ENCODE data around the gene CALY.

The CALY gene

DNA sequence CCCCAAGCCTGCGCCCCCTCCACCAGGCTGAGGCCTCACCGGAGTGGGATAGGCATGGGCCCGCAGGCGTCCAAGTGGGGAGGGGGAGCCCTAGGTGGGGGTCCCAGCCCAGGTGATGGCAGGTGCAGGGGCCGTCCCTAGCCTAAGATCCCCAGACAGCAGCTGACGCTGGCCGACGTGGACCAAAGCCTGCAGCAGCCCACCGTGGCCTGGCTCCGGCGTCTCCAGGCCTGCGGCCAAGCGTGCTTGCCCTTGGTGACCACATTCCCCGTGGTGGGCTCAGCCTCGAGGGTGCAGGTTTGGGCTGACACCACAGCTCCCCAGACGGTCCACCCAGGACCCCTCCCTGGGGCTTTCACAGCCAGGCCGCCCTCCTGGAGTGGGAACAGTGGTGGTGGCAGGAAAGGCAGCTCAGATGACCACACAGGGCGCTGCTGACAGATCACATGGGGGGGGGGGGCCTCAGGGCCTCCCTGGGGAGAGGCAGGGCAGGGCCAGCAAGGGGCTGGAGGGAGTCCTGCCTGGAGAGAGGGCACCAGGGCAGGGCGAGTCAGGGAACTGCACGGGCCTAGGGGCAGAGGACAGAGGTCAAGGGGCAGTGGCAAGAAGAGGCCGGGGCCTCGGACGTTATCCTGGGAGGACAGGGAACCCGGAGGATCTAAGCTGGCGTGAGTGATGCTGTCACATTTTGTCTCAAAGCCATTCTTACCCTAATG, 59.3 kb downstream of the CALY start:
- TF ChIP-seq, protein P1, sequence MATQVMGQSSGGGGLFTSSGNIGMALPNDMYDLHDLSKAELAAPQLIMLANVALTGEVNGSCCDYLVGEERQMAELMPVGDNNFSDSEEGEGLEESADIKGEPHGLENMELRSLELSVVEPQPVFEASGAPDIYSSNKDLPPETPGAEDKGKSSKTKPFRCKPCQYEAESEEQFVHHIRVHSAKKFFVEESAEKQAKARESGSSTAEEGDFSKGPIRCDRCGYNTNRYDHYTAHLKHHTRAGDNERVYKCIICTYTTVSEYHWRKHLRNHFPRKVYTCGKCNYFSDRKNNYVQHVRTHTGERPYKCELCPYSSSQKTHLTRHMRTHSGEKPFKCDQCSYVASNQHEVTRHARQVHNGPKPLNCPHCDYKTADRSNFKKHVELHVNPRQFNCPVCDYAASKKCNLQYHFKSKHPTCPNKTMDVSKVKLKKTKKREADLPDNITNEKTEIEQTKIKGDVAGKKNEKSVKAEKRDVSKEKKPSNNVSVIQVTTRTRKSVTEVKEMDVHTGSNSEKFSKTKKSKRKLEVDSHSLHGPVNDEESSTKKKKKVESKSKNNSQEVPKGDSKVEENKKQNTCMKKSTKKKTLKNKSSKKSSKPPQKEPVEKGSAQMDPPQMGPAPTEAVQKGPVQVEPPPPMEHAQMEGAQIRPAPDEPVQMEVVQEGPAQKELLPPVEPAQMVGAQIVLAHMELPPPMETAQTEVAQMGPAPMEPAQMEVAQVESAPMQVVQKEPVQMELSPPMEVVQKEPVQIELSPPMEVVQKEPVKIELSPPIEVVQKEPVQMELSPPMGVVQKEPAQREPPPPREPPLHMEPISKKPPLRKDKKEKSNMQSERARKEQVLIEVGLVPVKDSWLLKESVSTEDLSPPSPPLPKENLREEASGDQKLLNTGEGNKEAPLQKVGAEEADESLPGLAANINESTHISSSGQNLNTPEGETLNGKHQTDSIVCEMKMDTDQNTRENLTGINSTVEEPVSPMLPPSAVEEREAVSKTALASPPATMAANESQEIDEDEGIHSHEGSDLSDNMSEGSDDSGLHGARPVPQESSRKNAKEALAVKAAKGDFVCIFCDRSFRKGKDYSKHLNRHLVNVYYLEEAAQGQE (IDR thresholded peaks at IDR 0.05; ENCODE audit: low read depth) = no peak
- no peak for TF ChIP-seq CREB1 (IDR thresholded peaks at IDR 0.05; ENCODE audit: low read depth)

DNA sequence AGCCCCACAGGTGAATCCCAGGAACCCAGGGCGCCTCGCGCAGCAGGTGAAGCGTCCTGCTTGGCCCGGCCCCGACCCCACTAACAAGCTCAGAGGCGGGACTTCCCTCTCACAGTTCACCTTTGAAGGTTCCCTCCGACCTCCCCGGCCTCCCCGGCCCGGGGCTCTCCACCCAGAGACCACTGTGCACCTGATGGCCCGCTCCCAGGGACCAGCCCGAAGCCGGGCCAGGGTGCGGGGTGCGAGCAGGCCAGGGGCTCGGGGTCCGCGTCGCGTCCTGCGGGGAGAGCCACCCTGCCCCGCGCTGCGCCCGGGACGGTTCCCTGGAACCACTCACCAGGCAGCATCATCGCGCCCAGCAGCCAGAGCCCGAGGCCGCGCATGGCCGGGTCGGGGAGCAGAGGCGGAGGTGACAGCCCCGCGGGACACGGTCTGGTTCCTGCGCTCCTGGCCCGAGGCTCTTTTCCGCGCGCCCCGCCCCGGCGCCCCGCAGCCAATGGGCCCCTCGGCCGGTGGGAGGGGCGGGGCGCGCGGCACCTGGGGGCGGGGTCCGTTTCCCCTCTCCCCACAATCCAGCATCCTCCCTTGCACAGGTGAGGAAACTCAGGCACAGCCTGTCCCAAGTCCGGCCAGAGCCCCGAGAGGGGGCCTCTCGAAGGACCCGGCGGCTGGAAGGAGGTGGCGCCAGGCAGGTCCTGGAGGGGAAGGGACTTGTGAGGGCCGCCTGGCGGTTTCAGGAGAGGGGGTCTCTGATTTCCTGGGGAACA, 60.1 kb downstream of the CALY start, which contains the start of gene ADAM8:
TSS of gene ADAM8 (minus strand) at position 434 of the 767 bp plus-strand sequence. CDS start at position 383, 51 bp downstream.
- TF ChIP-seq YY1 (IDR thresholded peaks at IDR 0.05; ENCODE audit: low read depth) (no peak), ZBTB7A (IDR thresholded peaks at IDR 0.05; ENCODE audit: low read depth) (peak; percentile 50; the same call in 1 of the 2 replicates), FOXM1 (IDR thresholded peaks at IDR 0.05; ENCODE audit: borderline replicate concordance, low read depth) (no peak), CEBPB (IDR thresholded peaks at IDR 0.05) (no peak)
- TF ChIP-seq, protein P2, sequence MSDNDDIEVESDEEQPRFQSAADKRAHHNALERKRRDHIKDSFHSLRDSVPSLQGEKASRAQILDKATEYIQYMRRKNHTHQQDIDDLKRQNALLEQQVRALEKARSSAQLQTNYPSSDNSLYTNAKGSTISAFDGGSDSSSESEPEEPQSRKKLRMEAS (IDR thresholded peaks at IDR 0.05) = peak; percentile 81

DNA sequence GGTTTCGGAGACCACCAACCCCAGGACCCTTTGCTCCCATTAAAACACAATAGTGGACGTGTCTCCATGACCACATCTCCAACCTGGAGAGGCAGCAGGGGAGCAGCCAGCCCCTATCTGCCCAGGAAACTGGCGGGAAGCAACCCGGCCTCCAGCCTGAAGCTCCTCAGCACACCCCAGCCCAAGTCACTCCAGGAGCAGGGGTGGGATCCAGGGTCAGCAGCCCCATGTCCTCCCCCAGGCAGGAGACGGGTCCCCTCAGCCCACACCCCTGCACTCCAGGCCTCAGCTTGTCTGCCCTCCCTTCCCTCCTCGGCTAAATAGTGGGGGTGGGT, 60.6 kb downstream of the CALY start:
- TF ChIP-seq YY1 (IDR thresholded peaks at IDR 0.05; ENCODE audit: low read depth) (no peak), CREB1 (IDR thresholded peaks at IDR 0.05; ENCODE audit: low read depth) (no peak), TCF12 (IDR thresholded peaks at IDR 0.05; ENCODE audit: low read depth) (no peak), TEAD4 (IDR thresholded peaks at IDR 0.05) (no peak), EP300 (IDR thresholded peaks at IDR 0.05; ENCODE audit: borderline replicate concordance) (no peak), ZBTB7A (IDR thresholded peaks at IDR 0.05; ENCODE audit: low read depth) (no peak; the same call in 1 of the 2 replicates), FOXM1 (IDR thresholded peaks at IDR 0.05; ENCODE audit: borderline replicate concordance, low read depth) (no peak), NFIC (IDR thresholded peaks at IDR 0.05) (no peak)
- TF ChIP-seq, protein P1 (IDR thresholded peaks at IDR 0.05; ENCODE audit: low read depth) = no peak
- TF ChIP-seq, protein P2 (IDR thresholded peaks at IDR 0.05) = no peak

DNA sequence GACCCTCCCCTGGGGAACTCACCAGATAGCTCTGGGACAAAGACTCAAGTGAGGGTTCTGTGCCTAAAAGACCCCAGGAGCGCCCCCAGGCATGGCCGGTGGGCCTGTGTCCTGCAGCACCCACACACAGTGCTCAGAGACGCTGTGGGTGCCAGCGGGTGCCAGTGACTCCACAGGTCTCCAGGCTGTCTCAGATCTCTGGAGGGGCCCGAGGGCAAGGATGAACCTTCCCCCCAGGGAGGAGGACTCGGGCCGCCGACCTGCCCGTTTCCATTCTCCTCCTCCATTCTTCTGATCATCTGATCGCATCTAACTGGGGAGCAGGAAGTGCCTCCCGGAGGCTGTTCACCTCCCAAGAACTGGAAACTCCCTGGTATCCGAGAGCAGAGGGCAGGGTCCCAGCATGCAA, 61.0 kb downstream of the CALY start:
- no peak; the same call in 1 of the 2 replicates for TF ChIP-seq ZBTB7A (IDR thresholded peaks at IDR 0.05; ENCODE audit: low read depth)
- no peak for TF ChIP-seq RAD21 (IDR thresholded peaks at IDR 0.05; ENCODE audit: low read depth)
- no peak for TF ChIP-seq TEAD4 (IDR thresholded peaks at IDR 0.05)
- no peak for TF ChIP-seq EP300 (IDR thresholded peaks at IDR 0.05; ENCODE audit: borderline replicate concordance)
- TF ChIP-seq EGR1 (IDR thresholded peaks at IDR 0.05) = no peak
- TF ChIP-seq TCF12 (IDR thresholded peaks at IDR 0.05; ENCODE audit: low read depth) = no peak

DNA sequence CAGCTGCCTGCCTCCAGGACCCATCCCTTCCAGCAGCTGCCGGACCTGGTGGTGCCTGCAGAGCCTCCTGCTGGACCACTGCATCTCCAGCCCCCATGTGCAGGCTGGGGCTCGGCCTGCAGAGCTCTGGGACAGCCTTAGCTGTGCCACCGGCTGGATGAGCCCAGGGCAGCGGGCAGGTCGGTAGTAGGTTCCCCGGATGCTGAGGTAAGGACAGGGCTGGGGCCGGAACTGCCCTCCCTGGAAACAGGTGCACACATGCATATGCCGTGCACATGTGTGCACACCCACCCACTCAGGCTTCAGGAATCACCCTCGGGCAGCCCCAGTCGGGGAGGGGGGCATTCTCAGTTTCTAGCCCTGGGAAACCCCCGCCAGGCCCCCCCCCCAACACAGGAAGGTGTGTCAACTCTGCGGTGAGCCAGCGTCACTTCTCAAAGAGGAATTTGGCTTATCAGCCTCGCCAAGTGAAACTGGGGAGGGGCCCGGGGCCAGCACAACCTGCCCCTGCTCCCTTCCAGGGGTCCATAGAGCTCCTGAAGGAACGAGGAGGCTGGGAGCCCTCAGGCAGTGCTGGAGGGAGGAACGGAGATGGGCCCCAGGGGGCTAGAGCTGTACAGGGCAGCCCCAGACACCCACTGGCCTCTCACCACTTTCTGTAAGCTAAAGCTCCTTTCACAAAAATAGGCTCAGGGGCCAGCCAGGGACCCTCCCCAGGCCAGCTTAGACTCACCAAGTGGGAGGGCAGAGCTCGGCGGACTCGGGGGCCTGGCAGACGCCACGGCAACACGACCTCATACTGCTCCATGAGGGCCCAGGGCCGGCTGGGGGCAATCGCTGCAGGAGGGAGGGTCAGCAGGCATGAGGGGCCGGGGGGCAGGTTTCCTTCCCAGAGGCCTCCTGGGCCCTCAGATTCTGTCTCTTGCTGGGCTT, 61.7 kb downstream of the CALY start:
- TF ChIP-seq FOXM1 (IDR thresholded peaks at IDR 0.05; ENCODE audit: borderline replicate concordance, low read depth) (no peak), TEAD4 (IDR thresholded peaks at IDR 0.05) (no peak), CEBPB (IDR thresholded peaks at IDR 0.05) (no peak), CREB1 (IDR thresholded peaks at IDR 0.05; ENCODE audit: low read depth) (no peak), ZBTB7A (IDR thresholded peaks at IDR 0.05; ENCODE audit: low read depth) (no peak), NFIC (IDR thresholded peaks at IDR 0.05) (no peak), TAF1 (IDR thresholded peaks at IDR 0.05; ENCODE audit: low read depth) (no peak), YY1 (IDR thresholded peaks at IDR 0.05; ENCODE audit: low read depth) (no peak), EGR1 (IDR thresholded peaks at IDR 0.05) (no peak), TCF12 (IDR thresholded peaks at IDR 0.05; ENCODE audit: low read depth) (no peak), EP300 (IDR thresholded peaks at IDR 0.05; ENCODE audit: borderline replicate concordance) (no peak), RAD21 (IDR thresholded peaks at IDR 0.05; ENCODE audit: low read depth) (no peak)
- TF ChIP-seq, protein P2 (IDR thresholded peaks at IDR 0.05) = no peak
- TF ChIP-seq, protein P1 (IDR thresholded peaks at IDR 0.05; ENCODE audit: low read depth) = no peak
- TF ChIP-seq, protein P3, sequence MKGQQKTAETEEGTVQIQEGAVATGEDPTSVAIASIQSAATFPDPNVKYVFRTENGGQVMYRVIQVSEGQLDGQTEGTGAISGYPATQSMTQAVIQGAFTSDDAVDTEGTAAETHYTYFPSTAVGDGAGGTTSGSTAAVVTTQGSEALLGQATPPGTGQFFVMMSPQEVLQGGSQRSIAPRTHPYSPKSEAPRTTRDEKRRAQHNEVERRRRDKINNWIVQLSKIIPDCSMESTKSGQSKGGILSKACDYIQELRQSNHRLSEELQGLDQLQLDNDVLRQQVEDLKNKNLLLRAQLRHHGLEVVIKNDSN (IDR thresholded peaks at IDR 0.05) = no peak
